Measurements from ENCODE around the gene ADAMTS7.

- TF ChIP-seq, protein P1, sequence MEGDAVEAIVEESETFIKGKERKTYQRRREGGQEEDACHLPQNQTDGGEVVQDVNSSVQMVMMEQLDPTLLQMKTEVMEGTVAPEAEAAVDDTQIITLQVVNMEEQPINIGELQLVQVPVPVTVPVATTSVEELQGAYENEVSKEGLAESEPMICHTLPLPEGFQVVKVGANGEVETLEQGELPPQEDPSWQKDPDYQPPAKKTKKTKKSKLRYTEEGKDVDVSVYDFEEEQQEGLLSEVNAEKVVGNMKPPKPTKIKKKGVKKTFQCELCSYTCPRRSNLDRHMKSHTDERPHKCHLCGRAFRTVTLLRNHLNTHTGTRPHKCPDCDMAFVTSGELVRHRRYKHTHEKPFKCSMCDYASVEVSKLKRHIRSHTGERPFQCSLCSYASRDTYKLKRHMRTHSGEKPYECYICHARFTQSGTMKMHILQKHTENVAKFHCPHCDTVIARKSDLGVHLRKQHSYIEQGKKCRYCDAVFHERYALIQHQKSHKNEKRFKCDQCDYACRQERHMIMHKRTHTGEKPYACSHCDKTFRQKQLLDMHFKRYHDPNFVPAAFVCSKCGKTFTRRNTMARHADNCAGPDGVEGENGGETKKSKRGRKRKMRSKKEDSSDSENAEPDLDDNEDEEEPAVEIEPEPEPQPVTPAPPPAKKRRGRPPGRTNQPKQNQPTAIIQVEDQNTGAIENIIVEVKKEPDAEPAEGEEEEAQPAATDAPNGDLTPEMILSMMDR (IDR thresholded peaks at IDR 0.05) = no peak
- TF ChIP-seq EP300 (IDR thresholded peaks at IDR 0.05; ENCODE audit: low read depth) (no peak), POLR2AphosphoS5 (IDR thresholded peaks at IDR 0.05) (no peak), POLR2A (IDR thresholded peaks at IDR 0.05) (no peak)
Observed at GRCh38 chr15:78830514-78831228, 19.4 kb upstream of the ADAMTS7 start.
